ENCODE data around the gene ORMDL3. TPM values are rescaled to one million over a fixed set of nuclear protein-coding genes. Genes with fewer than 3 reads are reported as not detected.

ORMDL3 gene
- total and polyA plus RNA-seq, 10 of the 15 experiments (the other 5 are each of a cell fraction or from before 2014, with no cell fraction given), result 8.8 to 98.1 (median 49.9) TPM

DNA sequence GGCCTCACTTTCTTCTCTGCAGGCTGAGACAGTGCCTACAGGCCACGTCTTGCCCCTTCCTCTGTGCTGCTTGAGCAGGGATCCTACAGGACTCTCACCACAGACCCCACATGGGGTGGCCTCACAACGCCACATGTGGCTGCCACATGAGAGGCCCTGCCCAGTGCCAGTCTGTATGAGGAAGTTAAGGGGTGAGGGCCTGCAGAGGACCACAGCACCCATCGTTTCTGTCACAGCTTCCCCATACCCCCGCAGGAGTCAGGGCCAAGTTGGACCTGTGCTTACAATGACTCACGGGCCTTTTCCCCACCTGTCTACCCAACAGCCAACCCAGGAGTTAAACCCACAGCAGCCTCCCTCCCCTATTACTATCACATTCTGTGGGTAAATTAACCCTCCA is 6.1 kb downstream of the ORMDL3 start:
- Histone ChIP-seq H3K27ac (ENCODE audit: control insufficient read depth, insufficient read depth) (peak overlapping the region; percentile 85), H3K4me3 (0 out of 2 replicates have a peak overlapping the region, but pooled peaks have one; percentile 3), H2AFZ (ENCODE audit: control insufficient read depth, low read depth, low read length) (peak overlapping the region; percentile 36; the same call in 1 of the 2 replicates), H3K4me2 (ENCODE audit: control insufficient read depth, insufficient read depth) (peak overlapping the region; percentile 68), H3K9ac (ENCODE audit: control insufficient read depth, insufficient read depth, low read length) (peak overlapping the region; percentile 55; the same call in 1 of the 2 replicates), H4K20me1 (ENCODE audit: control insufficient read depth, insufficient read depth) (no peaks in the 10 kb centered on the region), H3K4me1 (ENCODE audit: control insufficient read depth, insufficient read depth, low read length) (peaks cover 42% of the 10 kb centered on the region), H3K36me3 (ENCODE audit: control insufficient read depth in 2 of 2, insufficient read depth in 2 of 2, low read length in 1 of 2) (peaks cover 15% of the 10 kb centered on the region in 2 experiments; a peak in 3 of 4 replicates), H3K27me3 (replicated peaks in 1 of 2; ENCODE audit: control insufficient read depth in 2 of 2, insufficient read depth in 2 of 2, low read length in 1 of 2) (no peaks in the 10 kb centered on the region), H3K79me2 (ENCODE audit: control insufficient read depth, insufficient read depth, low read length) (peaks cover 38% of the 10 kb centered on the region), H3K9me3 (replicated peaks; ENCODE audit: control insufficient read depth, insufficient read depth, low read length) (no peaks in the 10 kb centered on the region; the same call in 2 of the 3 replicates)
- DNase-seq (ENCODE audit: low read depth, low spot score) (no peak), ATAC-seq (peak; percentile 69), FAIRE-seq (no peak)
- CTCF ChIA-PET, result interaction anchor here (0.7 to 2.4 kb wide), 4 partner anchors 16 to 298 kb away, joined by 3 to 8 read pairs (median 4); no protein-coding TSS in a partner anchor
- WGBS (ENCODE audit: insufficient coverage, insufficient replicate concordance, low lambda C conversion rate, missing lambda C conversion rate), result 5% methylated on average over 5 of the region's 5 CpGs
- in situ Hi-C loops (cut with MboI), result no loop called here
- TSS peak; percentile 86 for BruUV-seq (replicated peaks)
- POLR2A ChIA-PET, result interaction anchor here (1.0 to 1.8 kb wide), 3 partner anchors 17 to 33 kb away, joined by 5 to 11 read pairs (median 6); no protein-coding TSS in a partner anchor
- TF ChIP-seq HDGF (IDR thresholded peaks at IDR 0.05) (peak; percentile 70), SREBF1 (IDR thresholded peaks at IDR 0.05; ENCODE audit: low read length) (no peak), ZNF687 (IDR thresholded peaks at IDR 0.05) (peak; percentile 61)
- SMC1A ChIA-PET (ENCODE audit: uncharacterized antibody, unreplicated experiment), result interaction anchor here (1.0 to 4.6 kb wide), 4 partner anchors 16 to 127 kb away, joined by 3 to 25 read pairs (median 4); no protein-coding TSS in a partner anchor
- RAD21 ChIA-PET (ENCODE audit: unreplicated experiment), result interaction anchor here (0.6 to 2.4 kb wide), 4 partner anchors 13 to 60 kb away, joined by 3 to 8 read pairs (median 3); no protein-coding TSS in a partner anchor
- intact Hi-C loops (cut with micrococcal nuclease; ENCODE audit: unreplicated experiment), result no loop called here

Measured in GM12878 (cell line).